ENCODE measurements around the gene DPEP3.
A peak's percentile ranks its signal among the peaks of the same experiment; 100 is the strongest.
"Not testable (repeated sequence)": the region's sequence is repeated elsewhere in the genome, so short reads cannot be mapped to it uniquely, and the experiment has no call there.

DPEP3 gene

DNA sequence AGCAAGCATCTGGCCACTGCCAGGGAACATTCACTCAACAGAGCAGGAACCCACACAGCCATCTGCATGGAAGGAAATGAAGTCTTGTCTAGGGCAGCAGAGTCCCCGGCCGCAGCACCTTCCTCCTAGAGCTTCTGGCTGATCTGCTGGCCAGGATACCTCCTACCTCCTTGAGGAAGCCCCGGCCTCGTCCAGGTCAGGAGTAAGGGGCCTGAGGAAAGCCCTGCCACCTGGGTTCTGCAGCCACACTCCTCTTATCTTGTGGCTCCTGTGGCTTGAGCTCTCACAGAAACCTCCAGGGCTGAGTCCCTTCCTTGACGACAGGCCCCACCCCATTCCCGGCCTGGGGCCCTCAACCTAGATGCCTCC lies 13.7 kb upstream of the DPEP3 start:
- not testable (repeated sequence) for DNase-seq (ENCODE audit: low read depth, low spot score)

DNA sequence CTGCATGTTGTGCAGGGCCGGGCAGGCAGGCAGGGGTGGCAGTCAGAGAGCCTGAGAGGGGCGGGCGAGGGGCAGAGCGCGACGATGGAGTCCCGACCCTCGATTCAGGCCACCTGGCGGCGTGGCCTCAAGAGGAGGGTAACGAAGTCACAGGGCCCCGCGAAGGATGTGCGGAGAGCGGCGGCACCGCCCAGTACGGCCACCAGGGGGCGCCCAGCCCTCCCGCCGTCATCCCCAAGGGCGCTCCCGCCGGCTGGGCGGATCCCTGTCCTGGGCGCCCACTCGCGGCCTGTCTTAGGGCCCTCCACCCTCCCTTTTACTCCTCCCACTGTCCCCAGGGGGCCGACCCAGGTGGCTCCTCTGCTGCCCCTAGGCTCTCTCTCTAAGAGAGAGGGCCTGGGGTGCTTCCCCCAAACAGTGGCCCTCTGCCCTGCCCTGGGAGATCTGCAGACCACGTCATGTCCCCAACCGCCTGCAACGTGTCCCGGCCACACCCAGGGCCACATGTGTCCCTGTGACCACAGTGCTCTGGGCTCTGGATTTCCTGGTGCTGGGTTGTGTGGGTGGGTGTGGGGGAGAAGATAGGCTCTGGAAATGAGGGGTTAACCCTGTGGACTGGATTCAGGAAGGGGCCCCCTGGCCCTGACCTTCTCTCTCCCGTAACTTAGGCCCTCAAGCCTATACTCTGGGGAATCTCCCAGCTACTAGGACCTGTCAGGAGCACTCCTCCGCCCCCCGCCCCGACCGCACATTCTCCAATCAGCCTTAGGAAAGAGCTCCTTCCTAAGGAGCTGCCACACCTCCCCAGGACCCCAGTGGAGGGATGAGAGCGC lies 13.1 kb upstream of the DPEP3 start:
- DNase-seq (ENCODE audit: low read depth, low spot score), result peak; percentile 84

DNA sequence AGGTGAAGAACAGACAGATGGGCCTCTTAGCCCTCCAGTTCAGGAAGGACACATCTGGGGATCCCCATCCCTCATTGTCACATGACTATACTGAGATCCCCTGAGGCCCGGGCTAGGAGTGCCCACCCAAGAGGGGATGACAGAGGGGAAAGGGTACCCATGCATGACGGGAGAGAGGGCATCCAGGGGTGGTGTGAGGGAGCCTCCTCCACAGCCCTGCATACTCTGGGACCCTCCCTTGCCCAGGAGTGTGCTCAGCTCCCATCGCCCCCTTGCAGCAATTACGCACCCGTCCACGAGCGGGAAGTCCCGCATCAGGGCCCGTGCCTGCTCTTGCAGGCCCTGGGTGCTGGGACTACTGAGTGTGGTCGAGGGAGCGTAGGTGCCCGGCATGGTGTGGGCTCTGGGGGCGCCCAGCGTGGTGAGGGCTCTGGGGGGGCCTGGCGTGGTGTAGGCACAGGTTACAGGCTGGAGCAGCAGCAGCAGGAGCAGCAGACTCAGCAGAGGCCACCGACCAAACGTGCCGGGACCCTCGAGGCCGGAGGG lies 12.4 kb upstream of the DPEP3 start:
- DNase-seq (ENCODE audit: low read depth, low spot score), result no peak

DNA sequence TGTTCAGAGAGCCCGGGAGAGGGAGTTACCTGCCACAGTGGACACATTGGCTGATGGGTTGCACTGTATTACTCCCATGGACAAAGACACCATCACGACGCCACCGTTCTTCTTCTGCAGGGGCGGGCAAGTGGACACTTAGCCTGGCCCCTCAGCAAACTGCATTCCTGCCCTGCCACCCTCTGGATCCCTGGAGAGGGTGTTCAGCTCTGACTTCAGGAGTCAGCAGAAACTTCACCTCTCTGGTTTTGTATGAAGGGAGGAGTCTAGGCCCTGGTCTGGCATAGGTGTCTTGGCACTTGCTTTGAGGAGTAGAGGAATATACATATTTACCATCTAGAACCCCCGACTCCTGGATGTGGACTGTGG lies 9.7 kb upstream of the DPEP3 start:
- DNase-seq (ENCODE audit: low read depth, low spot score), result no peak

DNA sequence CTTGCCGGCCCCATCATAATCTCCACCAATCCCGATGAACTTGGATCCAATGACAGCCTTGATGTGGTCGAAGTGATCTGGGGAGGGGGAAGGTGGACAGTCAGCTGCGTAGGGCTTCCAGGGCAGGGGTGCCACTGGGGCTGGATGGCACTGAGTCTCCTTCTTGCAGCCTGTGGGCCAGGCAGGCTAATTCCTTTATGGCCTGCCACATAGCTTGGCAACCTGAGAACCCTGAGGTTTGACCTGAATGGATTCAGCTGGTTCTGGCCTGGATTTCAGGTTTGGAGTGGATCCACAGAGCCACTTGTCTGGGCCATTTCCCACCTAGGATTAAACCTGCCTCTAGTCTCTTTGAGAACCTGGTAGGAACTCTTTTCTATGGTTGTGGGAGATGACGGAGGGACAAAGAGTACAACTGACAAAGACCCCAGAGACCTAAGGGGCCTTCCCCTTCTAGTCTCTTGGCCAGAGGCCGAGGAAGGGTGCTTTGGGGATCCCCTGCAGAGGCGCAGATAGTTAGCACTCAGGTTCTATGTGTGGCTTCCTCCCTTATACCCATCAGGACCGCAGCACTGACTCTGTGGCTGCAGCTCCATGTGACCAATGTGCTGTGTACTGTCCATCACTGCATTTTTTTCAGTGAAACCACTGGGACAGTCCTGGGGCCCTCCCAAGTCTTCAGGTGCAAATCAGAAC lies 9.2 kb upstream of the DPEP3 start:
- no peak for DNase-seq (ENCODE audit: low read depth, low spot score)

DNA sequence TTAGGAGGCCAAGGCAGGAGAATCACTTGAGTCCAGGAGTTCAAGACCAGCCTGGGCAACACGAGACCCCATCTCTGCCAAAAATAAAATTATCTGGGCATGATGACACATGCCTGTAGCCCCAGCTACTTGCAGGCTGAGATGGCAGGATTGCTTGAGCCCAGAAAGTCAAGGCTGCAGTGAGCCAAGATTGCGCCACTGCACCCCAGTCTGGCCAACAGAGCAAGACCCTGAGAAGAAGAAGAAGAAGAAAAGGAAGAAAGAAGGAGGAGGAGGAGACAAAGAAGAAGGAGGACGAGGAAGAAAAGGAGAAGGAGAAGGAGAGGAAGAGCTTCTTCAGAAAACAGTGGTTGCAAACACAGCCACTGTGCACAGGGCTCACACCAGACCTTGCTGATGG lies 8.4 kb upstream of the DPEP3 start:
- DNase-seq (ENCODE audit: low read depth, low spot score), result no peak

DNA sequence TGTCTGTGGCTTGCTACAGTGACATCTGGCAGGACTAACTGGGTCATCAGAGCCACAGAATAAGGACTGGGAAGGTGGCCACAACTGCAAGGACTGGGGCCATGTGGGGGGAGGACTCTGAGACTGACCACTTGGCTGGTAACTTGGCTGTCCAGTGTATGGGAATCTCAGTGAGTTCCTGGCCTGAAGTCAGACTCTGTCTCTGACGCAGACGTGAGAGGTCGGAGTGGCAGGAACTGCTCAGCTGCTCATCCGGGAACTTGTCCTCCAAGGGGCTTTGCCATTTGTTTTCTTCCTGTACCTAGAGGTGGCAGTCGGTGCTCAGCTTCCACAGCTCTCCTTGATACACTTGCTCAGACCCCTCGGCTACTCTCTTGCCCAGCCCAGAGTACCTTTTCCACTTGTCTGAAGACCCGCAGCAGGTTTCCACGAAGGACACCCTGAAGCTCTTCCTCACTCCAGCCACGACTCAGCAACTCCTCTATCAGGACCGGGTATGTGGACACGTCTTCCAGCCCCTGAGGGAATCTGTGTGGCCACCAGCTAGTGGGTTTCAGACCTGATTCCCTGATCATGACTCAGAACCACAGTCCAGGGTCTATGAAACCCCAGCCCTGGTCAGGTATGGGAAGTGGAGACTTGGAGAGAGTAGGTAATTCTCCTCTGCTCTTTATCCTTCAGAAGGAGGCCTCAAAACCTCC lies 7.3 kb upstream of the DPEP3 start:
- peak; percentile 45 for DNase-seq (ENCODE audit: low read depth, low spot score)

DNA sequence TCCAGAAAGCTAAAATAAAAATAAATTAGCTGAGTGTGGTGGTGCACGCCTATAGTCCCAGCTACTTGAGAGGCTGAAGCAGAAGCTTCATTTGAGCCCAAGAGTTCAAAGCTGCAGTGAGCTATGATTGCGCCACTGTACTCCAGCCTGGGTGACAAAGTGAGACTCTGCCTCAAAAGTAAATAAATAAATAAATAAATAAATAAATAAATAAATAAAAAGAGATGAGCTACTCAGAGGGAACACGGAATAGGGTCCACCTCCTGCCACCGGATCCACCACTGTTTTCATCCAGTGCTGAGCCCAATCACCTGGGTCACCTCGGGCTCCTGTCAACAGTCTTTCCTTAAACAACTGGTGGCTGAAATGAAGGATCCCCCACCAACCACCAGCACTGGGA lies 6.7 kb upstream of the DPEP3 start:
- DNase-seq (ENCODE audit: low read depth, low spot score), result no peak

DNA sequence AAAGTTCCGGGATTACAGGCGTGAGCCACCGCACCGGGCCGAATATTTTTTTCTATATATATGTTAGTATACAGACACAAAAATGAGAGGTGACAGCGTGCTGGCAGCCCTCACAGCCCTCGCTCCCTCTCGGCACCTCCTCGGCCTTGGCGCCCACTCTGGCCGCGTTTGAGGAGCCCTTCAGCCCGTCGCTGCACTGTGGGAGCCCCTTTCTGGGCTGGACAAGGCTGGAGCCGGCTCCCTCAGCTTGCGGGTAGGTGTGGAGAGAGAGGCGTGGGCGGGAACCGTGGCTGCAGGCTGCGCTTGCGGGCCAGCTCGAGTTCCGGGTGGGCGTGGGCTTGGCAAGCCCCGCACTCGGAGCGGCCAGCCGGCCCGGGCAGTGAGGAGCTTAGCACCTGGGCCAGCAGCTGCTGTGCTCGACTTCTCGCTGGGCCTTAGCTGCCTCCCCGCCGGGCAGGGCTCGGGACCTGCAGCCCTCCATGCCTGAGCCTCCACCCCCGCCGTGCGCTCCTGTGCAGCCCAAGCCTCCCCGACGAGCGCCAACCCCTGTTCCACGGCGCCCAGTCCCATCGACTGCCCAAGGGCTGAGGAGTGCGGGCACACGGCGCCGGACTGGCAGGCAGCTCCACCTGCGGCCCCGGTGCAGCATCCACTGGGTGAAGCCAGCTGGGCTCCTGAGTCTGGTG lies 1.9 kb upstream of the DPEP3 start:
- no peak for DNase-seq (ENCODE audit: low read depth, low spot score)

DNA sequence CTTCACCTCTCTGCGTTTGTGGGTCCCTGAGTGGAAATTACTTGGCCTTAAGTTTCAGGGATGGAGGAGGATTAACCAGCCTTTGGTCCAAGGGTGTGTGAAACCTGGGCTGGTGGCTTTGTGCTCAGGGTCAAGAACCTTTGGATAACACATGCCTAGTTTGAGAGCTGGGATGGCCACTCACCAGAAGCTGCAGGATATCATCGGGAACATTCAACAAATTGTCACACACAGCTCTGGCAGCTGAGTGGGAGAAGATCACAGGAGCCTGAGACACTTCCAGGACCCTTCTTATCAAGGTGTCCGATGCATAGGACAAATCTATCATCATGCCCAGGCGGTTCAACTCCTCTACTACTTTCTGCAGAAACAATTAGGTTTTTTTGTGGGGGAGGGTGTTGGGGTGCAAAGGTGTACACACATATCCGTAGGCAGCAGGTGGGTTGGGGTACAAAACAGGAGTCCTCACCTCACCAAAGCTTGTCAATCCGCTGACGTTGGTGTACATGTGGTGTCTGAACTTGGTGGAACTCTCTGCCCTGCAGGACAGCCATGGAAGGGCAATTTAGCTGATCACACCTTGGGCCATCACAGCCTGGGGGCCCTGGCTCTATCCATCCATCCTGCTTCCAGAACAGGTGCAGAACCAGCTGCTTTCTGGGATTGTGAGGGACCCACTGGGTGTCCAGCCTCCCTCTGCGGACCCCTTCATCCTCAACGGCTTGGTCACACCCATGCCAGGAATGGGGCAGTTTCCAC lies 2.7 kb downstream of the DPEP3 start:
- DNase-seq (ENCODE audit: low read depth, low spot score), result no peak

DNA sequence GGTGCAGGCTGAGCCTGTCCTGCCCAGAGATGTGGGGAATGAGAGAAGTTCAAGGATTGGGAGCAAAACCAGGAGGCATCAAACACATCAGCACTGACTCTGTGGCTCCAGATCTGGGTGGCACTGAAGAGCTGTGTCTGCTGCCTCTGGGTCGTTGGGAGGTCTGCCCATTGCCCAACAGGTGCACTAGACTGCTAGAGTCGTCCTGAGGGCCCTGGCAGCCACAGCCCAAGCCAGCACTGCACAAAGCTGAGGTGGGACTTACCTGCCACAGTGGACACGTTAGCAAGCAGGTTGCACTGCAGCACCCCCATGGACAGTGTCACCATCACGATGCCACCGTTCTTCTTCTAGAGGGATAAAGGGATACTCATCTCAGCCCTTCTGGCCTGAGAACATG lies 3.3 kb downstream of the DPEP3 start:
- DNase-seq (ENCODE audit: low read depth, low spot score), result no peak

DNA sequence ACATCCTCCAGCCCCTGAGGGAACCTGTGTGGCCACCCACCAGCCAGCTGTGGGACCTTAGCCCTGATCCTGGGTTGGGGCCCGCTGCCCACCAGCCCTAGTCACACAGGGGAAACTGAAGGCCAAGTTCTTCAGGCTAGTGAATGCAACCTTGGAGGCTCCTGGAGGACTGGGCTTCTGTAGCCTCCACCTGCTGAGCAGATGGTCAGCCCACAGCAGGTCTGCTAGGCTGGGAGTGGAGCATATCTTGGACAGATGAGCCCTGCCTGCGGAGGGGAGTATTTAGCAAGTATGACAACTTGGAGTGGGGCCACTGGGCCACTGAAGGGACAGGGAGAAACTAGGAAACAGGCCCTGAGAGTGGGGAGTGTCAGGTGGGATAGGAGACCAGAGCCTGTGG lies 4.1 kb downstream of the DPEP3 start:
- DNase-seq (ENCODE audit: low read depth, low spot score), result no peak

DNA sequence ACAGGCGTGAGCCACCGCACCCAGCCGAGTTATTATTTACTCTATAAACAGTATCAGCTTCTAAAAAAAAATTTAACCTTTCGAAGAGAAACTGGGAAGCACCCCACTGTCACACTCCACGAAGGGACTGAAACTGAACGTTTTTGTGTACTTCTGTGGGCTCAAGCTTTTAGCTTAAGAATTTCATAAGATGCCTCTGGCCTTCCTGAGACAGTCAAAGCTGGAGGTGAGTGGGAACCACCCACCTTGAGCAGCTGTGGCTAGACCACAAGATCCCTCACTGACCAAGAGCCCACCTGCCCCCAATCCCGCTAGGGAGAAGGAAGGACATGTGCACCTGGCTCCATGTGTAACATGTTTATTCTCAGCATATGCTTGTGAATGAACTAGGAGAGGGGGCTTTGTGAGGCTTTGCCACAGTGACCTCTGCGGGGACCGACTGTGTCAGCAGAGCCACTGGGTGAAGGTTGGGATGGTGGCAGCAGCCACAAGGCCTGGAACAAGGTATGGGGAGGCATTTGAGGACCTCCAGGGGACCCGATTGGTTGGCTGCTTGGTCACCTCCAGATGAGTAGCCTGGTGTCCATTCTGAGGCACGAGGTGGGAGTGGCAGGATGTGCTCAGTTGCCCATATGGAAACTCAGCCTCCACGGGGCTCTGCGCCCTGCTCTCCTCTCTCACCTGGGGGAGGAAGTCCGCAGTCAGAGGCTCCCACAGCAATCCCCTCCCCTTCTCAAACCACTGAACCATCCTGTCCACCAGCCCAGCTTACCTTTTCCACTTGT lies 4.8 kb downstream of the DPEP3 start:
- no peak for DNase-seq (ENCODE audit: low read depth, low spot score)

DNA sequence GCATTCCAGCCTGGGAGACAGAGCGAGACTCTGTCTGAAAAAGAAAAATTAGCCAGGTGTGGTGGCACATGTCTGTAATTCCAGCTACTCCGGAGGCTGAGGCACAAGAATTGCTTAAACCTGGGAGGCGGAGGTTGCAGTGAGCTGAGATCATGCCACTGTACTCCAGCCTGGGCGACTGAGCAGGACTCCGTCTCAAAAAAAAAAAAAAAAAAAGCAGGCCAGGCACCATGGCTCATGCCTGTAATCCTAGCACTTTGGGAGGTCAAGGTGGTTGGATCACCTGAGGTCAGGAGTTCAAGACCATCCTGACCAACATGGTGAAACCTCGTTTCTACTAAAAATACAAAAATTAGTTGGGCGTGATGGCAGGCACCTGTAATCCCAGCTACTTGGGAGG lies 8.0 kb downstream of the DPEP3 start:
- not testable (repeated sequence) for DNase-seq (ENCODE audit: low read depth, low spot score)

DNA sequence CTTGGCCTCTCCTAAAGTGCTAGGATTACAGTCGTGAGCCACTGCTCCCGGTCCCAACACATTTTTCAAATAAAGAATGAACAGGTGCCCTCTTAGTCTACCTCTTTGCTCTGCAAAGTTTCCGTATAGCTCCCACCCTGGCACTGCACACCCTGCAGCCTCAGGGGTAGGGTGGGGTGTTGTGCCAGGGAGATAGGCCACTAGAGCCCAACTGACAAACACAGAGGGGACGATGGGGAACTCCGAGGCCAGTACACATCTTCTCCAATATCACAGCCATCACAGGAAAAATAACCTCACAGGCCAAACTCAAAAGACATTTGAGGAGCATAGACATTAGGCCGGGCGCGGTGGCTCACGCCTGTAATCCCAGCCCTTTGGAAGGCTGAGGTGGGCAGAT lies 9.2 kb downstream of the DPEP3 start:
- no peak for DNase-seq (ENCODE audit: low read depth, low spot score)

DNA sequence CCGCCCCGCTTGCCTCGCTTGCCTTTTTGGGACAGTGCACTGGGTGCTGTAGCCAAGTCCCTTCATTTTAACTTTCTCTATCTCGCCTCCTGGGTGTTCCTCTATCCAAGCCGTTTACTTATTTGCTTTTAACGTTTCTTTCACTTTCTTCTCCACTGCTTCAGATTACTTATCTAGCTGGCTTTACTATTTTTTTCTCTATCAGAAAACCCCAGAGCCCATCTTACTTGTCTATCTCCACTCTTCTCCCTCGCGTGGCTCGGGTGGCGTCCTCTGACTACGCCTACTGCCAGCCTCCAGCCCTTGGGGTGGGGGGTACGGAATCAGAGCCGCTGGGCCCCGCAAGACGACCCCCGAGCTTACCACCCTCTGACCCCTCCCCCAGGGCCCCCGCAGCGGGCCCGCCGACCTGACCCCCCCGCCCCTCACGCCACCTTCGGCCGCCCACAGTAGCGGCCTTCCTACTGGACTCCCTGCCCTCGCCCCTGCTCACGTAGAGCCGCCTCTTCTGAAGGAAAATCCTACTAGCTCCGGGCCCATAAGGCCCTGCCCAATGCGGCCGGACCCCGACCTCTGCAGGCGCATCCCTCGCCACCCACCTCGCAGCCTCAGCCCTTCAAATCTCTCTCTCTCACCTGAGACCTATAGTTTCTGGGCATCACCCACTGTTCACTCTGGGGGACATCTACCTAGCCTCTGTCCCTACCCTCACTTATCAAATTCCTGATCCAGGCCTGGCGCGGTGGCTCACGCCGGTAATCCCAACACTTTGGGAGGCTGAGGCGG lies 10.9 kb downstream of the DPEP3 start:
- no peak for DNase-seq (ENCODE audit: low read depth, low spot score)

DNA sequence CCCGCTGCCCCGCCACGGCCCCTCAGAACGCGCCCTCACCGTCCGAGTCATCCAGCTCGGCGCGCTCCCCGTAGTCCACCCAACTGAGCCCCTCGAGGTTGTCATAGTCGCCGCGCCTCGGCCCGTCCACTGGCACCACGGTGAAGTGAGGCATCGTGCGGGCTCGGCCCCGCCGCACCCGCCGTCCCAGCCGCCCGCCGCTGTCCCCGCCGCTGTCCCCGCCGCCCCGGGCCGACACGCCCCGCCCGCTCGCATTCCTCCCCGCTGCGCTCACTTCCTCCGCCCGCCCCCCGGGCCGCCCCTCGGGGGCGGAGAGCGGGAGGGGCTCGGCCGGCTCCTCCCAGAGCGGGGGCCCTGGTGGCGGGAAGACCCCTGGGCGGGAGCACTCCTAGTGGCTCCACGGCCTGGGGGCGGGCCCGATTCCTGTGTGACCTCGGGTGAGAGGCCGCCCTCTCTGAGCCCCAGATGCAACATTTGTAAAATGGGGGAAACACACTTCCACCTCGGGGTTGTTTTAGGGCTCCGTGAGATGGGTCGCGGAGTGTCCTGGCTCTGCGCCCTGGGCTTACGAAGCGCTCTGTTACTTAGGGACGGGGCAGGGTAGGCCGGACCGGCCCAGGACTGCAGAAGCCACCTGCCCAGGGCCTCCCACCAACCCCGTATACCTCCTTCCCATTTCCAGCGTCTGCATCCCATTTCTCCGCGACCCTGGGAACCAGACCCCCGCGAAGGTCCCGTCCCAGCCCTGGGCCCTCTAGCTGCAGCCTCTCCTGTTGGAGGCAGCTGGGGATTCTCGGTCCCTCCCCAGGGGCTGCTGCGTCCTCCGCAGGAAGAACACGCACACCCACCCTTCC lies 11.7 kb downstream of the DPEP3 start, which contains the start of gene SLC12A4:
Gene SLC12A4, minus strand, starts transcription at position 238 of the 854 bp plus-strand sequence. Its CDS starts 84 bp downstream, at position 154.
- DNase-seq (ENCODE audit: low read depth, low spot score), result peak; percentile 94

DNA sequence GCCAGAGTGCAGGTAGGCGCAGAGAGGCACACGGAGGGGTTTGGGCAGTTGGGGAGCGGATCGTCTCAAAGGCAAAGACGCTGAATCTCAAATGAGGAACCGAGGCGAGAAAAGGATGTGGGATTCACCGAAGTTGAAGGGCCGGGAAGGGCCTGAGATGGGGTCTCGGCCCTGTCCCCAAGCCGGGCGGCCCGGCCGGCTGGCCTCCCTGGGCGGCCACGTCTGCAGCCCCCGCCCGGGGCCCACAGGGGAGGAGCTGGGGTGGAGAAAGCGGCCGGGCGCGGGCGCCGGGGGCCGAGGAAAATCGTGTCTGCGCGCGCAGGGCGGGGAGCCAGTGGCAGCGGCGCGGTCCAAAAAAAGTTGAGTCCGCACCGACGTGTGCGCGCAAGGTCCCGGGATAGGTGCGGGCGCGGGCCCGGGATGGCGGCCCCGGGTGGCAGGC lies 12.3 kb downstream of the DPEP3 start:
- peak; percentile 68 for DNase-seq (ENCODE audit: low read depth, low spot score)
